Colonic mucosa (tissue), 2 donors: ENCODE results near the gene CEP68. TPM values are rescaled to one million over a fixed set of nuclear protein-coding genes. Genes with fewer than 3 reads are reported as not detected.

ENCODE experiments used
- total RNA-seq, 2 donors: library from RNA; stranded (reverse); fragmentation: NEBNext Ultra II Directional in 1 of 2; extraction: Animal tissue kit (Norgen Biotek cat#: 25700) in 1 of 2; gene quantifications; one replicate each; pipeline ENCODE4 v1.2.1, GENCODE V29; 2021
- donor health status: DM: no; HTN: no; CAD: no.
- donor health status: DM: no; HTN: no; CAD: no.

The CEP68 gene
- total RNA-seq, 2 donors from 2014 or later, result 7.1 to 8.5 TPM

Other genes with a start within 250 kb of the CEP68 start
- gene SLC1A4, start 67.0 kb upstream of the CEP68 start, total RNA-seq, result 10 to 100 TPM; 13.7 to 32.4 TPM
- gene RAB1A, start 73.7 kb downstream of the CEP68 start, total RNA-seq, result 100 to 1,000 TPM; 187 to 212 TPM
- gene ACTR2, start 171.4 kb downstream of the CEP68 start, total RNA-seq, result 100 to 1,000 TPM; 314 to 406 TPM